GM19328 (cell line): ENCODE data around the gene PLOD3.
"Not testable (repeated sequence)": the region's sequence is repeated elsewhere in the genome, so short reads cannot be mapped to it uniquely, and the experiment has no call there.

Experiments
- ATAC-seq: cut with Tn5 transposase; IDR thresholded peaks from one replicate; pipeline ENCODE4 v1.9.1; 2021; ENCODE audit warnings: mild to moderate bottlenecking, moderate library complexity; ENCODE audit not compliant: unreplicated experiment

PLOD3 gene

GRCh38 chr7:101217388-101218235, at the start of gene PLOD3, which contains the start of gene ZNHIT1:
Gene PLOD3, minus strand, starts transcription at chr7:101217581. Its CDS starts 307 bp downstream, at chr7:101217274.
Gene ZNHIT1, plus strand, starts transcription at chr7:101218165. Its CDS starts 31 bp downstream, at chr7:101218196.
- ATAC-seq = peak; percentile 59

- no peak for ATAC-seq
Measured at GRCh38 chr7:101265622-101266516, 48.5 kb upstream of the PLOD3 start.

DNA sequence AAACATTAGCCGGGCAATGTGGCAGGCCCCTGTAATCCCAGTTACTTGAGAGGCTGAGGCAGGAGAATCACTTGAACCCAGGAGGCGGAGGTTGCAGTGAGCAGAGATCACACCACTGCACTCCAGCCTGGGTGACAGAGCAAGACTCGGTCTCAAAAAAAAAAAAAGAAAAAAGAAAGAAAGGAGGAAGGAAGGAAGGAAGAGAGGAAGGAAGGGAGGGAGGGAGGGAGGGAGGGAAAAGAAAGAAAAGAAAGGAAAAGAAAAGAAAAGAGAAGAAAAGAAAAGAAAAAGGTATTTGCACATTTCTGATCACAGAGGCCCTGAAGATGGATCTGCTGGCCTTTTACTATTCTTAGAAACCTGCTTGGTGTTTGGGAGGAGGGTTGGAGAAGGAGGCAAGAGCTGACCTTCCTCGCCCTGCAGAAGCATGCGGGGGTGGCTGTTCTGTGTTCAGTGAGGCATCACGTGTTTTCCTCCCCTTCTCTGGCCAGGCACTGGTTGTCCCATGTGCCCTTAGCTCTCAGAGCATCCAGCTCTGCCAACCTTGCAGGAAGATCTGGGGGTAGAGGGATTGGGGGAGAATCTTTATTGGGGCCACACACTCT, 46.8 kb upstream of the PLOD3 start:
- ATAC-seq = not testable (repeated sequence)

DNA sequence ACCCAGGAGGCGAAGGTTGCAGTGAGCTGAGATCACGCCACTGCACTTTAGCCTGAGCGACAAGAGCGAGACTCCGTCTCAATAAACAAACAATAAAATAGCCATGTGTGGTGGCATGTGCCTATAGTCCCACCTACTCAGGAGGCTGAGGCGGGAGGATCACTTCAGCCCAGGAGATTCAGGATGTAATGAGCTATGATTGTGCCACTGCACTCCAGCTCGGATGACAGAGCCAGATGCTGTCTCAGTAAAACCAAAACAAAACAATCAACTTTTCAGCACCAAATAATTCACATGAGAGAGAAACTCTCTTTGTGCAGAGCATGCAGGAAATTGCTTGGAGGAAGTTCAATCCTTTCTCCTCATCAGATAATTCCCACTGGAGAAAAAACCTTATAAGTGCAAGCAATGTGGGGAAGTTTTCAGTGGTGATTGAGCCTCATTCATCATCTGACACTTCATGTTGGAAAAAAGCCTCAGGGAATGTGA, 40.9 kb upstream of the PLOD3 start:
- ATAC-seq = no peak

GRCh38 chr7:101255796-101256195, 38.4 kb upstream of the PLOD3 start:
- no peak for ATAC-seq

GRCh38 chr7:101253199-101253598, 35.8 kb upstream of the PLOD3 start:
- not testable (repeated sequence) for ATAC-seq

- peak; percentile 98 for ATAC-seq
Measured at GRCh38 chr7:101251871-101252659, 34.7 kb upstream of the PLOD3 start.

GRCh38 chr7:101250324-101250723, 32.9 kb upstream of the PLOD3 start:
- no peak for ATAC-seq

GRCh38 chr7:101248276-101248675, 30.9 kb upstream of the PLOD3 start:
- ATAC-seq = no peak

DNA sequence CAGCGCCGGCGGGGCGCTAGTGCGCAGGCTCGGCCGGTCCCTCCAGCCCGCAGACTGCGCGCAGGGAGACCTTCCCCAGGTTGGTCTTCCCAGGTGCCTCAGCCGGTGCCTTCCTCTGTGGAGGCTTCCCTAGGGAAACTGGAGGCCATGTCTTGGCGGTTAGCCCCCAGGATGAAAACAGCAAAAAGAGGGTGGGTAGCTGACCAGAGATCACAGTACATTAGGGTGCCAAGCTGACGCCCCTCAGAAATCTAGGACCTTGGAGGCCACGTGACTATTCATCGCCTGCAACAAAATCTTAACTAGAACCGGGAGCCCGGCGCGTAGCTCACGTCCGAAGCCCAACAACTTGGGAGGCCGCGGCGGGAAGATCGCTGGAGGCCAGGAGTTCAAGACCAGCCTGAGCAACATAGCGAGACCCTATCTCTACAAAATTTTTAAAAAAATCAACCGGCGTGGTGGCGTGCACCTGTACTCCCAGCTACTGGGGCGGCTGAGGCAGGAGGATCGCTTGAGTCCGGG, 27.8 kb upstream of the PLOD3 start:
- ATAC-seq = no peak

GRCh38 chr7:101244375-101245146, 27.2 kb upstream of the PLOD3 start, which contains the start of gene FIS1:
Gene FIS1, minus strand, starts transcription at chr7:101245081. Its CDS starts 77 bp downstream, at chr7:101245004.
- peak; percentile 87 for ATAC-seq

- no peak for ATAC-seq
Measured at GRCh38 chr7:101243646-101244374, 26.4 kb upstream of the PLOD3 start.

- no peak for ATAC-seq
Measured at GRCh38 chr7:101241443-101242349, 24.3 kb upstream of the PLOD3 start.

DNA sequence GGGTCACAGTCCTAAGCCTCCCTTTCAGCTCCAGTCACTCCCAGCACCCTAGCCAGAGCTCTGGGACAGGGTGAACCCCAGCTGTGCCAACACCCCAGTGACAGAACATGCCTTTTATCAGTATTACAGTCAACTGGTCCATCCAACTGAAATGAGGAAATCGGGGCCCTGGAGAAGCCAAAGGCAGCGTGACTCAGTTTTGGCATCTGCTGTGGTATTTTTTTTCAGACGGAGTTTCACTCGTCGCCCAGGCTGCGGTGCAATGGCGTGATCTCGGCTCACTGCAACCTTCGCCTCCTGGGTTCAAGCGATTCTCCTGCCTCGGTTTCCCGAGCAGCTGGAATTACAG, 23.6 kb upstream of the PLOD3 start:
- ATAC-seq = no peak

GRCh38 chr7:101240226-101241014, 23.0 kb upstream of the PLOD3 start:
- ATAC-seq = no peak

- no peak for ATAC-seq
Measured at GRCh38 chr7:101239951-101240220, 22.5 kb upstream of the PLOD3 start.
